HG02571 (cell line): ENCODE data around the gene GIMAP7.
"Not testable (repeated sequence)": the region's sequence is repeated elsewhere in the genome, so short reads cannot be mapped to it uniquely, and the experiment has no call there.

Experiments
- ATAC-seq: cut with Tn5 transposase; IDR thresholded peaks from one replicate; pipeline ENCODE4 v1.9.1; 2021; ENCODE audit warnings: mild to moderate bottlenecking, moderate library complexity; ENCODE audit not compliant: unreplicated experiment

Gene GIMAP7

DNA sequence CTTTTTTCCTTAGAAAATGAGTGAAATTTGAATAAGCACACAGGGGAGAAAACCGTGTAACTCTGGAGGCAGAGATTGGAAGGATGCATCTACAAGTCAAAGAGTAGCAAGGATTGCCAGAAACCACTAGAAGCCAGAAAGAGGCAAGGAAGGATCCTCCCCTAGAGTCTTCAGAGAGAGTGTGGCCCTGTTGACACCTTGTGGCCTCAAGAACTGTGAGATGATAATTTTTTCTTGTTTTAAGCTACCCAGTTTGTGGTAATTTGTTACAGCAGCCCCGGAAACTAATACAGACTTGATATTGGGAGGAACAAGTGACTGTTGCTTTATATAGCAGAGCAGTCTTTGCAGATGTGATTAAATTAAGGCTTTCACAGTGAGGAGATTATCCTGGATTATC, 3.6 kb upstream of the GIMAP7 start:
- ATAC-seq = no peak

DNA sequence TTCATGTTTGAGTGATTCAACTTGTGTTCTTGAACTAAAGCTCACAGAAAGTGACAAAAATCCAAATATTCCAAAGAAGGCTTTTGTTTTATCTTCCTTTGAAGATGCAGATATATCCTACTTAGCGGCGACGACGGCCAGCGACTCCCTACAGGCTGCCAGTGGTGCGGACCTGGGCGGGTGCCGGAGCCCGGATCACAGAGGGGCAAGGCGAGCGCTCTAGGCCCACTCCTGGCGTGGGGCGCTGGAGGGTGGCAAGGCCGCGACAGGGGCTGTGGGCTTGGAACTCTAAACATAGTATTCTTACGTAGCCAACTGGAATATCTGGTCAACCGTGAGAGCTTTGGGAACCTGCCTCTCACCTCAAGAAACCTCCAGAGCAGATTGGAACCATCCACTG, 914 bp upstream of the GIMAP7 start:
- no peak for ATAC-seq

- no peak for ATAC-seq
Observed at GRCh38 chr7:150515248-150516147, 826 bp downstream of the GIMAP7 start.

DNA sequence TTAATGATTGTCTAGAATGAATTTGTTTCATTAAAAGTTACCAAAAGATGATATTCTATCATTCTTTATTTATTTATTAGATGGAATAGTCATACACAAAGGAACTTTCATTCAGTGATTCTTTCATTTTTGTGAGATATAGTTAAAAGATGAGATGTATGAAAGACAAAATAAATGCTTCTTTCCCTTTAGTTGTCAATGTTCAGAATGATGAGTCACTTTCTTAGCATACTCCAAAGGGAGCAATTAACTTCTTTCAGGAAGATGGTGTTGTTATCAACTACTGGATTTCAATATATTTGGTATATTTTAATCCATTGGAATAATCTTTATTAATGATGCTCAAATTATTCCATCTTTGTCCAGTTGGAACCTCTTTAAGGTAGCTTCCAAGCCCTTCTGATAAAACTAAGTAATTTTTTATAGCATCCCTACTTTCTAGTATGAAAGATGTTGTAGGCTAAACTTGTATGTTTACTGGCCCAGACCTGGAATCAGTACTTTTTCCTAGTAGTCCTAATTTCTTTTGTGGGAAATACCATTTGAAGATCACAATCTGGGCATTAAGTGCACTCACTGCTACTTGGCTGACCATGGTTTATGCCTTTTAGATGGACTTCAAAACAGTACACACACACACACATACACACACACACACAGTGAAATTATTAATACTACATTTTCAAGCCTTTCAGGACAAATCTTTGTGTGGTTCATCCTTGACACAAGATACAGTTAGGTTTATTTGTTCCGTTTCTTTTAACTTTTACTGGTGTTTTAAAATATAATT, 2.5 kb downstream of the GIMAP7 start:
- no peak for ATAC-seq

DNA sequence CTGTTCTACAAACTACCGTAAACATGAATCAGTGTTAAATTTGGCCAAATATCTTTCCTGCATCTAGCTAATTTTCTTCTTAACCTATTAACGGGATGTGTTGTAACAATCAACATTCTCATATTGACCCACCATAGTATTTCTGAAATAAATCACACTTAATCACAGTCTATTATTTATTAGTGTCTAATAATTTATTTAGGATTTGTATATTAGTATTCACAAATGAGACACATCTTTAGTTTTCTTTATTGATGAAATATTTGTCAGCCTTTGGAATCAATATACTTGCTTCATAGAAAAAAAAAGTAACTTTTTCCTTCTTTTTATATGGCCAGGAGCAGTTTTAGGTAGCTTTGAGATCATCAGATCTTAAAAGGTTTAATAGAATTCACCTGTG, 4.6 kb downstream of the GIMAP7 start:
- ATAC-seq = no peak

DNA sequence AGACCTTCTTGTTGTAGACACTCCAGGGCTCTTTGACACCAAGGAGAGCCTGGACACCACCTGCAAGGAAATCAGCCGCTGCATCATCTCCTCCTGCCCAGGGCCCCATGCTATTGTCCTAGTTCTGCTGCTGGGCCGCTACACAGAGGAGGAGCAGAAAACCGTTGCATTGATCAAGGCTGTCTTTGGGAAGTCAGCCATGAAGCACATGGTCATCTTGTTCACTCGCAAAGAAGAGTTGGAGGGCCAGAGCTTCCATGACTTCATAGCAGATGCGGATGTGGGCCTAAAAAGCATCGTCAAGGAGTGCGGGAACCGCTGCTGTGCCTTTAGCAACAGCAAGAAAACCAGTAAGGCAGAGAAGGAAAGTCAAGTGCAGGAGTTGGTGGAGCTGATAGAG, 5.5 kb downstream of the GIMAP7 start:
- no peak for ATAC-seq

GRCh38 chr7:150522931-150523330, 8.3 kb downstream of the GIMAP7 start:
- not testable (repeated sequence) for ATAC-seq

DNA sequence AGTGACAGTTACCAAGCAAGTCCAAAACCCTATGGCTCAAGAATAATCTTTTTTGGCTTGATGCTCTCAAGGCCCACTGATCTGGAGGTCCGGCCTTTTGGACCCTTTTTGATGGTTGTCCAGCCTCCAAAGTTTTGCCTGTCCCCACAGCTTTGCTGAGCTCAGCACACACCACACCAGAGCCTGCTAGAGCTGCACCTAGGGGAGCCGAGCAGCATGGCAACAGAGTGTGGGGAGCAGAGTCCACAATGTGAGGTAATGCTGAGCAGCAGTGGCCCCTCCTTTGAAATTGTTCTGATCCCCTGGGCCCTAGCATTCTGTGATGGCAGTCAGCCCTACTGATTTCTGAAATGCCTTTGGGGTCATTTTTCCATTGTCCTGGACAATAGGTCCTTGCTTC, 9.3 kb downstream of the GIMAP7 start:
- no peak for ATAC-seq

- no peak for ATAC-seq
Observed at GRCh38 chr7:150531704-150532103, 17.0 kb downstream of the GIMAP7 start.

DNA sequence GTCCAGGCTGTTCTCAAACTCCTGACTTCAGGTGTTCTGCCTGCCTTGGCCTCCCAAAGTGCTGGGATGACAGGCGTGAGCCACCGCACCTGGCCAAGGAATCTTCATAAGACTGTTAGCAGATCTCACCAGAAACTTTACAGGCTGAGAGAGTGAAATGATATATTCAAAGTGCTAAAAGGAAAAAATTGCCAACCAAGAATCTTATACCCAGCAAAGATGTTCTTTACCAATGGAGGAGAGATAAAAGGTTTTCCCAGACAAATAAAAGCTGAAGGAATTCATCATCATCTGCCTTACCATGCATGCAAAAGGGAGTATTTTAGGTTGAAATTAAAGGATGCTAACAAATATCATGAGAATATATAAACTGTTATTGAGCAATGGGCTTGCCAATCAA, 23.6 kb downstream of the GIMAP7 start:
- ATAC-seq = no peak

DNA sequence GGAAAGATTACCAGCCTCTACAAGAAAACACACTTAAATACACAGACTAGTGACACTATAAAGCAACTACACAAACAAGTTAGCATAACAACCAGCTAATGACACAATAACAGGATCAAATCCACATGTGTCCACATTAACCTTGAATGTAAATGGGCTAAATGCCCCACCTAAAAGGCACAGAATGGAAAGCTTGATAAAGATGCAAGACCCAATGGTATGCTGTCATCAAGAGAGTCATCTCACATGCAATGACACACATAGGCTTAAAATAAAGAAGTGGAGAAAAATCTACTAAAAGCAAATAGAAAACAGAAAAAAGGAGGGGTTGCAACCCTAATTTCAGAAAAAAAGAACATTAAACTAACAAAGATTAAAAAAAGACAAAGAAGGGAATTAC, 38.5 kb downstream of the GIMAP7 start:
- no peak for ATAC-seq

DNA sequence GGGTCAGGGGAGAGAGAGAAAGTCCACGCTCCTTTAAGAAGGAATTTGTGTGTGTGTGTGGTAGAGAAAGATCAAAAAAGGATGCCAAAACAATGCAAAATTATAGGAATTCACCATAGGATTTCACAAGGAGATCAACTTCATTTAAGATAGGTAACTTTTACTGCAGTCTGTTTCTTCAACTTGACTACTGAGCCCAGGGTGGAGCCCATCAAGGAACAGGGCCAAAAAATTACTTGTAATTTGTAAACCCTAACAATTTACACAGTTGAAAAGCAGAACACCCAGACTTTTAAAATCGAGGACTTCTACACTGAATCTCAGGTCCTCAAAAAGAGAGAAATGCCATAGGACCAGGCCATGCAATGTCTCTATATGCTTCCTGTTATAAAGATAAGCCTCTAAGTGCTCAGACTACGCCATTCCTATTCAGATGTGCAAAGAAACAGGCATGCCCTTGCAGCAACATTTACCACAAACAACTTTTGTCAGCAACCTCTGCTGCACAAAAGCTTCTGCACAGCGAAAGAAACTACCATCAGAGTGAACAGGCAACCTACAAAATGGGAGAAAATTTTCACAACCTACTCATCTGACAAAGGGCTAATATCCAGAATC, 42.0 kb downstream of the GIMAP7 start:
- no peak for ATAC-seq

DNA sequence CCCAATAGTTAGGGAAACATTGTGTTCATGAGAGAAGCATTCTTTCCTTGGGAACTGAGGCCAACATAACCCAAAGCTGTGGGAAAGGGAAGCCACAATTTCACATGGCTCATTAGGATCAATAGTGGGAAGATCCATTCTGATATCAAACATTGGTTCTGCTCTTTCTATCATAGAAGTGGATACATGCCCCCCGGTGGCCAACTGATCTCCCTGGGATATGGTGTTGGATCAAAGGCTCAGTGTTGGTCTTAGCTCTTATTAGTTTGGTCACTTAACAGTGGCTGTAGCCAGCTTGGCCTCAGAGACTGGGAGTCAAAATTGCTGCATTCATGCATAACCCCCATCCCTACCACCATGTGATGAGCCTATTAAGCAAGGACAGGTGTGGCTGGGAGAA, 45.8 kb downstream of the GIMAP7 start:
- no peak for ATAC-seq

- ATAC-seq = no peak
Observed at GRCh38 chr7:150562919-150563318, 48.2 kb downstream of the GIMAP7 start.

DNA sequence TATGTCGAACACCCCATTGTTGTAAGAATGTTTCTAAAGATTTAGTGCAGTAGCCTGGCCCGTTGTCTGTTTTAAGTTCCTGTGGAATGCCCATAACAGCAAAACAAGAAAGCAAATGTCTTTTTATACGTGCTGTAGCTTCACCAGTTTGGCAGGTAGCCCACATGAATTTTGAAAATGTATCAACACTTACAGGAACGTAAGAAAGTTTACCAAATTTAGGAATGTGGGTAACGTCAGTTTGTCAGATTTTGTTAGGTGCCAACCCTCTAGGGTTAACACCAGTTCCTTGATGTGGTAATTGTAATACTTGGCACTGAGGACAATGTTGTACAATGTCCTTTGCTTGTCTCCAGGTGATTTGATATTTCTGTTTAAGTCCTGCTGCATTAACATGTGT, 49.3 kb downstream of the GIMAP7 start:
- ATAC-seq = no peak

GRCh38 chr7:150564566-150564965, 49.9 kb downstream of the GIMAP7 start:
- ATAC-seq = no peak

DNA sequence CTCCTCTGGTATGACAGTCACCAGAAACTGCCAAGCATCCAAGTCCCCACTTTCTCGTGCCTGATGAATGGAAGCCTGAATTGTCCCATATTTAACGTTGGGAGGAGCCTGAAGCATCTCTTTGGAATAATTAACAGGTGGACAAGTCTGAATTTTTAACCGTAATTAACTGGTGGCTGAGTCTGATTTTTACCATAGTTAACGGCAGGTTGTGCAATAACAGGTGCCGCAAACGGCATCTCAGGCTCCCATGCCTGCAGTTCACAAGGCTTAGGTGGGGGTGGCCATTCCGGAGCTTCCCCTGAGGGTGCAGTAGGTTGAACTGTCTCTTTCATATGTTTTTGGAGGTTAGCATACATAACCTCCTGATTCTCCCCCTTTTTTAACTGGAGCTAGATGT, 50.6 kb downstream of the GIMAP7 start:
- ATAC-seq = no peak

DNA sequence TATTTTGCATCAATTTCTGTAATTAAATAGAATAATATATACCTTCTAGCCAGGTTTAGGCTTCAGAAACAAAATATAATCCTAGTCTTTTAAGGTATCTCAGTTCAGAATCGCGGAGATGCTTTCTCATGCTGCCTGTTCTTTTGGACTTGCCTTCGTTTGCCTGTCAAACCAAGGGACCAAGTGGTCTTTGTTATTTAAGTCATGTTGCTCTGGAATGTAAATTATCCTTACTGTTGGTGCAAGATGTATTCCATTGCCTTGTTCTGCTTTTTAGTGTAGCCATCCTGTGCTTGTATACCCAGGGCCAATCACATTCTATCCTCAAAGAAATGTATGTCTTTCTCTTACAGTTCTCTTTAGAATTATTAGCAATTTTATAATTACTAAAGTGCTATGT, 51.5 kb downstream of the GIMAP7 start:
- ATAC-seq = no peak

DNA sequence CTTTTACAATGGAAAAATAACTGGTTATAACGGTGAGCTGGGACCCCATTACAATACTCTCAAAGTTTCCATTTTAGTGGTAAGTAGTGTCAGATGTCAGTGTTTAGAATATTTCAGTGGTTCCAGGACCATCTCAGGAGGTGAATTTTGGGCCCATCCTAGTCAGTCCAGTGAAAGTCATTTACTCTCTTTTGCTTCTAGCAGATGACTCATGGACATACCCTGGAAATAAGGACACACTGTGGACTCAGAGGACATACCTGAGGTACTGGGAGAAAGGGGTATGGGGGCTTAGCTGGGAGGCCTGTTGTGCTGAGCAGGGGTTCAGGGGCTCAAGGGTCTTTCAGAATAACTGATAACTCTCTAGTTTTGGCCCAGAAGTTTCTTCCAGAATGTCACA, 51.9 kb downstream of the GIMAP7 start:
- no peak for ATAC-seq

GRCh38 chr7:150567169-150567568, 52.5 kb downstream of the GIMAP7 start, which contains the start of gene GIMAP4:
GIMAP4 (plus strand) TSS chr7:150567390; CDS start chr7:150569902, 2,512 bp downstream.
- ATAC-seq = no peak

DNA sequence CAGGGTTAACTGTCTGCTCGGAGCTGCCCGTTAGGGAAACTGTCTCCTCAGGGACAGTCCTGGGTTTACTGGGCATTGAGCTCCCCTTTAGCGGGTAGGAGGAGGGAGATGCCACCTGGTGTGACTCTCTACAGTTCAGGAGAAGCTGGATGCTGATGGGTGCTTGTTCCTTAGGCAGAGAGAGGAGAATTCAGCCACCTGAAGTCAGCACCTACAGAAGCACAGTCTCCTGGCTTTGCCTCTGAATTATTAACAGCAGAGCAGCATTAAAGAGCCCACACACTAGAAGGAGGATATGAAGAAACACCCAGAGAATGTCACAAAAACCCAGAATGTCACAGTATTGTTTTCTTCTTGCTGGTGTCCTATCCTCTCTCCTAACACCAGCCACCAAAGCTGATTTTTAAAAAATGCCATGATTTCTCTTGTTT, 53.2 kb downstream of the GIMAP7 start:
- ATAC-seq = no peak

- no peak for ATAC-seq
Observed at GRCh38 chr7:150568714-150569113, 54.0 kb downstream of the GIMAP7 start.
